Body of pancreas (tissue), 4 donors: ENCODE results near the gene ANKRD22. TPM values are rescaled to one million over a fixed set of nuclear protein-coding genes. Genes with fewer than 3 reads are reported as not detected.

Source experiments
- ATAC-seq: fragments of 150-250 bp; one replicate; pipeline ENCODE4 v1.9.1; 2016
- DNase-seq, 4 donors: peaks; one replicate each; pipeline ENCODE4 v3.0.0-alpha.2; 2019
- H3K27ac ChIP-seq, 4 donors: fragments of 200-600 bp; sonication (generic); 1 replicate in 3 of 4; 2 replicates in 1 of 4; pipeline versions ENCODE4 v1.5.1 to v1.6.1; 2016 to 2019; ENCODE audit warnings: mild to moderate bottlenecking in 1 of 4, mixed read lengths in 1 of 4, moderate library complexity in 1 of 4
- H3K27me3 ChIP-seq, 2 donors: fragments of 200-600 bp; sonication (generic); one replicate each; pipeline ENCODE4 v1.6.0; 2016; ENCODE audit warnings: mild to moderate bottlenecking in 1 of 2
- H3K36me3 ChIP-seq, 2 donors: fragments of 200-600 bp; sonication (generic); replicated peaks in 1 of 2; 2 replicates each; pipeline ENCODE4 v1.5.1; 2016; ENCODE audit warnings: low read depth in 2 of 2; ENCODE audit not compliant: insufficient read depth in 1 of 2
- H3K4me1 ChIP-seq: fragments of 200-600 bp; sonication (generic); one replicate; pipeline ENCODE4 v1.6.0; 2016
- H3K4me3 ChIP-seq, 2 donors: fragments of 200-600 bp; sonication (generic); 1 replicate in 1 of 2; 2 replicates in 1 of 2; pipeline ENCODE4 v1.5.1; 2016 to 2019
- H3K9me3 ChIP-seq, 3 donors: fragments of 200-600 bp; sonication (generic); 1 replicate in 2 of 3; 2 replicates in 1 of 3; pipeline ENCODE4 v1.5.1; 2016
- CTCF ChIP-seq, 7 experiments: fragments of 450-650 bp in 4 of 7; fragments of 200-600 bp in 3 of 7; sonication (generic) in 3 of 7; IDR thresholded peaks; one replicate each; pipeline ENCODE4 v1.5.1; 2016 to 2019; ENCODE audit warnings: antibody characterized with exemption in 7 of 7
- POLR2A ChIP-seq, 3 donors: fragments of 450-650 bp; IDR thresholded peaks; one replicate each; pipeline ENCODE4 v1.6.1; 2016; ENCODE audit warnings: antibody characterized with exemption in 3 of 3, mild to moderate bottlenecking in 2 of 3
- WGBS, 2 donors: methylation state at CpG; one replicate each; pipeline ENCODE4 v1.1.5; 2017; 5-methylcytosine and 5-hydroxymethylcytosine counted together
- intact Hi-C: fragments of 100-400 bp; cut with DNase I; formaldehyde crosslinking; loops from one replicate; pipeline ENCODE4 v1.15.1; 2023
- total RNA-seq, 2 donors: library from RNA; depleted of rRNA; stranded (reverse); fragments of >200 nt; gene quantifications; one replicate each; pipeline ENCODE4 v1.1.0, GENCODE V29; 2016

ANKRD22 gene
- total RNA-seq, 2 donors from 2014 or later = 5.9 to 13.5 TPM

DNA sequence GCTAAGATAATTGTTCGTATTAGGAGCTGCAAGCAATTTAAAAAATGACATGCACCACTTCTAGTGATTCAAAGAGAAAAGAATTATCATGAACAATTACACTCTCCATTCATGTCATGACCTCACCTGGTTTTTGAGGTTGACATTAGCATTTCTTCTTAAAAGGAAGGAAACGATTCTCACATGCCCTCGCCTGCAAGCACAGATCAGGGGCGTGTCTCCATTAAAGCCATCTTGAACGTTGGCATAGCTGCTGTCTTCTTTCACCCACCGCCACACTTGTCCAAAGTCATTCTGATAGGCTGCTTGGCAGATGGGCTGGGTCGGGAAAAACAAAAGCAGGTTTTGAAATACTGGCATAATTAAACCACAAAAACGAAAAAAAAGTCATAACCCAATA lies 19.9 kb downstream of the ANKRD22 start:
- Histone ChIP-seq H3K36me3 (no peaks in the 10 kb centered on the region), H3K4me1 (no peaks in the 10 kb centered on the region), H3K27me3 (no peaks in the 10 kb centered on the region), H3K27ac (no peak overlapping the region), H3K9me3 (no peaks in the 10 kb centered on the region), H3K4me3 (no peak overlapping the region)
- DNase-seq (no peak), ATAC-seq (no peak)
- TF ChIP-seq CTCF (IDR thresholded peaks at IDR 0.05) (no peak), POLR2A (IDR thresholded peaks at IDR 0.05) (no peak)
- WGBS, 2 donors = 58 to 61% methylated on average over 8 of the region's 8 CpGs
- intact Hi-C loops = no loop called here

- H3K4me3 ChIP-seq = no peak overlapping the region
- no peak overlapping the region for H3K27ac ChIP-seq
- no peaks in the 10 kb centered on the region for H3K27me3 ChIP-seq
- no peaks in the 10 kb centered on the region for H3K4me1 ChIP-seq
- WGBS, 2 donors = 75 to 76% methylated on average over 9 of the region's 9 CpGs
- no peaks in the 10 kb centered on the region for H3K9me3 ChIP-seq
- intact Hi-C loops = no loop called here
- ATAC-seq (no peak), DNase-seq (no peak)
- H3K36me3 ChIP-seq = no peaks in the 10 kb centered on the region
- no peak for TF ChIP-seq CTCF (IDR thresholded peaks at IDR 0.05)
- TF ChIP-seq POLR2A (IDR thresholded peaks at IDR 0.05) = no peak
These were observed 20.9 kb downstream of the ANKRD22 start for GRCh38 chr10:88830643-88831268.

- no peaks in the 10 kb centered on the region for H3K36me3 ChIP-seq
- H3K4me1 ChIP-seq = no peaks in the 10 kb centered on the region
- no peaks in the 10 kb centered on the region for H3K9me3 ChIP-seq
- WGBS, 2 donors = 22 to 42% methylated on average over 1 of the region's 1 CpG
- H3K27ac ChIP-seq = no peak overlapping the region
- no peak for TF ChIP-seq CTCF (IDR thresholded peaks at IDR 0.05)
- TF ChIP-seq POLR2A (IDR thresholded peaks at IDR 0.05) = no peak
- intact Hi-C loops = no loop called here
- no peaks in the 10 kb centered on the region for H3K27me3 ChIP-seq
- DNase-seq (no peak), ATAC-seq (no peak)
- no peak overlapping the region for H3K4me3 ChIP-seq
These were observed 23.3 kb downstream of the ANKRD22 start for GRCh38 chr10:88828310-88828709.

GRCh38 chr10:88827671-88828070 lies 24.0 kb downstream of the ANKRD22 start:
- ATAC-seq (no peak), DNase-seq (no peak)
- no peaks in the 10 kb centered on the region for H3K9me3 ChIP-seq
- no peak overlapping the region for H3K4me3 ChIP-seq
- intact Hi-C loops = no loop called here
- no peaks in the 10 kb centered on the region for H3K36me3 ChIP-seq
- H3K27ac ChIP-seq = no peak overlapping the region
- no peaks in the 10 kb centered on the region for H3K4me1 ChIP-seq
- no peak for TF ChIP-seq CTCF (IDR thresholded peaks at IDR 0.05)
- TF ChIP-seq POLR2A (IDR thresholded peaks at IDR 0.05) = no peak
- WGBS, 2 donors = 84 to 91% methylated on average over 2 of the region's 2 CpGs
- H3K27me3 ChIP-seq = no peaks in the 10 kb centered on the region

GRCh38 chr10:88826388-88826787 lies 25.3 kb downstream of the ANKRD22 start:
- Histone ChIP-seq H3K4me1 (no peaks in the 10 kb centered on the region), H3K36me3 (no peaks in the 10 kb centered on the region), H3K27ac (no peak overlapping the region), H3K9me3 (no peaks in the 10 kb centered on the region), H3K27me3 (no peaks in the 10 kb centered on the region), H3K4me3 (no peak overlapping the region)
- ATAC-seq (no peak), DNase-seq (no peak)
- intact Hi-C loops = no loop called here
- TF ChIP-seq POLR2A (IDR thresholded peaks at IDR 0.05) = no peak
- no peak for TF ChIP-seq CTCF (IDR thresholded peaks at IDR 0.05)
- 74 to 77% methylated on average over 4 of the region's 4 CpGs for WGBS, 2 donors
